ENCODE data around the gene HMG20A.
A peak's percentile ranks its signal among the peaks of the same experiment; 100 is the strongest.

The HMG20A gene

DNA sequence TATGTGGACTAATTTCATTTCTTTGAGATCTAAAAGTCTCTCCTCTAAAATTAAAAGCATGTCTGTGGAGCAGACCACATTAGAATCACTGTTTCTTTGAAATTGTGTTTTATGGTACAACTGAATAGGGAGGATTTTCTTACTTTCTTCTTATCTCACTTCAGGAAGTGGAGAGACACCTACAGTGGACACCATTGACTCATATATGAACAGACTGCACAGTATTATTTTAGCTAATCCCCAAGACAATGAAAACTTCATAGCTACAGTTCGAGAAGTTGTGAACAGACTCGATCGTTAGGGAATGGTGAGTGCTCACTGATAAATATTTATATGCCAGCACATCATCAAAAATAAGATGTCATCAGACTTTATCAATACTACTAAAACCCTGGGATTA is 58.3 kb downstream of the HMG20A start:
- no peak for DNase-seq

- DNase-seq = no peak
Measured at GRCh38 chr15:77480859-77481633, 60.4 kb downstream of the HMG20A start.

- peak; percentile 50 for DNase-seq
Measured at GRCh38 chr15:77481670-77482069, 61.0 kb downstream of the HMG20A start.

DNA sequence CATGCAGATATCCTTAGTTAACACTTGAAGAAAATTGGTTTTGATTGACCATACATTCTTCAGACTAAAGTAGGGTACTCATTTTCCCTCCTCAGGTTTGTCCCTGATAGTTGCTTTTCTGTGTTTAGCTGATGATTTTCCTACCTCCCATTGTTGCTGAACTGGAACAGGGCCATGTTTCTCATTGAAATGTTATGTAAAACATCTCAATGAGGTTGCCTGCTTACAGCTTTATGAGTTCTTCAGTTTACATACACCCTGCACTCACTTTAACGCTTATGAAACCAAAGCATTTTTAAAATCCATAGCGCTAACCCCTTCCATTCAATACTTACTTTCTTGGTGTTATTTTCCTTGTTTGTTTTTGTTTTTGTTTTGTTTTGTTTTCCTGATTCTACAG is 61.9 kb downstream of the HMG20A start:
- DNase-seq = peak; percentile 85

GRCh38 chr15:77483425-77484140 is 62.9 kb downstream of the HMG20A start:
- peak; percentile 62 for DNase-seq

DNA sequence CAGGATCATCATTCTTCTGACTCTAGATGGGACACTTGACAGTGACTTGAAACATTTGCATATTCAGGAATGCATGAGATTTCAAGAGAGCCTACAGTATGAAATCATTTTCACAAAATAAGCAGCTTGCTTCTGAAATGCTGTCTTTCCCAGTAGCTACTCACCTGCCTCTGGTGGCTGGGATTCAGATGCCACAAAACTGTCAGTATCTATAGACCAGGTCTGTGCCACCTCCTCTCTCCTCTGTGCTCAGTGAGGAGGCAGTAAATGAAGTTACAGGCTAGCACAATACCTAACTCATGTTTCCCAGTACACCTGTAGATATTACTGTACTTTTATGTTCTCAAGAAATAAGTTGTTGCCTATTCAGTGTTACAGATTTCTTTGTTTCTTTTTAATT is 64.3 kb downstream of the HMG20A start:
- no peak for DNase-seq

DNA sequence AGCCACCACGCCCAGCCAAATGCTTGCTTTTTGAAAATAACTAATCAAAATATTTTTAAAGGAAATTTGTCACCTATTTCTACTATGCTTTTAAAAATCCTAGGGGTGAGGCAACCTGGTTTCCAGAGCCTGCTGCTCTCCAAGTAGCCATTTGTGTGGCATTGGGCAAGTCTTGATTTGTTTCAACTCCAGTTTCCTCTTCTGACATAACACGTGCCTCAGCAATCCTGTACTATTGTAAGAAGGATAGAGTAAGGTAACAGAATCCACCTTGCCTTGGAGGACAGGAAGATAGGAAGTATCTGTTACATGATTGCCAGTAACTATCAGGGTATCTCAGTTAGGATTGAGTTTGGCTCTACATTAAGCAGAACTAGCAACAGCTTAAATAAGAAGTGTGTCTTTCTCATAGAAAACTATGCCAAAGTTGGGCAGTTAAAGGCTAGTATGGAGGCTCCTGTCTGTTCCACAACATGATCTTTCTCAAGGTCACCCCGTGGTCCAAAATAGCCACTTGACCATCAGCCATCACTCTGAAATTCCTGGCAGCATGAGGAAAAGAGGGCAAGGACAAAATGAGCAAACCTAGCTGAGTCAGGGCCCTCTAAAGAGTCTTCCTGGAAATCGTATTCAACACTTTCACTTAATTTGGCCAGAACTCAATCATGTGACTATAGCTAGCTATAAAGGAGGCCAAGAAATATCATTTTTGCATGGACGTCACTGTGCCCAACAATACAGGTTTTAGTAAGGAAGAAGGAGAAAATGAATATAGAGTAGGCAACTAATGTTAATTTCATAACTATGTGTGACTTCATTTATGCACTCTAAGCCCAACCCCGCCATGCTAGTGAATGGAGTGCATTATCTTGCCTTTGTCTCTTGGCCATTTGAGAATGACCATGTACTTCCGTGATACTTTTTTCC is 66.1 kb downstream of the HMG20A start:
- no peak for DNase-seq

DNA sequence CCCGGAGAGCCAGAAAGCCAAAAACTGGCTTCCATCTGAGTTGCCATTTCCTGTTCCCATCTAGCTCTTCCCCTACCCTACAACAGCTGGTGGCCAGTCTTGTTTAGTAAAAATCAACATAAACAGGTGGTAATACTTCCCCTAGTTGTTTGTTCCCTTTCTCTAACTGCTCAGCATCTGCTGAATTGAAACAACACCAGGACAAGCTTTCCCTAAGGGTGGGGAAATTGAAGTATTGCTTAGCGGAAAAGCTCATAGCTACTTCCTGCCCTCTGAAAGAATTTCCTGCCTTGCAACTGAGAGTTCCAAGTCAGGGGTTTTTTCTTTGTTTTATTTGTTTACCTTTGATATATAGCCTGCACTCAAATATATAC is 66.8 kb downstream of the HMG20A start:
- no peak for DNase-seq

DNA sequence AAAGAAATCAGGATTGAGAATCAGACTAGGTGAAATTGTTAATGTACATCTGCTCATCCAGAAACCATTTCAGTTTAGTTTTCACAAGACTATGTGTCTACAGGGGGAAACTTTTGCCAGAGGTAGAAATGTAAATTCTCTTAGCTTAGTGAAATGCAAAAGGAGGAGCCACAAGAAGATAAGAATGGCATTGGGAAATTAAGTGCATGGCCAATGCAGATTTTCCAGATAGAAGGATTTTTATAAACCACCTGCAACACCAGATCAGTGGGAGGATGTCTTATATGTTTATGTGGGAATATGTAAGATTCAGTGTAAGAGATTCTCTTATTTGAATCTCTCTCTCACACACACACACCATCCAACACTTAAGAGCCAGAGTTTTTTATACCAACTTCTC is 67.2 kb downstream of the HMG20A start:
- DNase-seq = no peak

DNA sequence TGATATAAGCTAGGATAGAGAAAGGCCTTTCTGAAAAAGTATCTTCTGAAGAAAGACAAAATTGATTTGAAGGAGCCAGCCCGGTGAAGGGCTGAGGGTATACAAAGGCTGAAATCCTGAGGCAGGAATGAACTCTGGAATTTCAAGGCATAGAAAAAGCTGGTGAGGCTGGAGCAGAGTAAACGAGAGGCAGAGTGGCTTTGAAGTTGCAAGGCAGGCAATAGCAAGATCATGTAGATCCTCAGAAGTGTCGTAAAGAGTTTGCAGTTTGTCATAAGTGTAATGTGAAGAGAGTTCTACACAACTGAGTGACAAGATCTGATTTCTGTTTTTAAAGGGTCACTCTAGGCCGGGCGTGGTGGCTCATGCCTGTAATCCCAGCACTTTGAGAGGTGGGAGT is 69.0 kb downstream of the HMG20A start:
- DNase-seq = no peak

GRCh38 chr15:77493324-77493907 is 72.7 kb downstream of the HMG20A start:
- peak; percentile 72 for DNase-seq

DNA sequence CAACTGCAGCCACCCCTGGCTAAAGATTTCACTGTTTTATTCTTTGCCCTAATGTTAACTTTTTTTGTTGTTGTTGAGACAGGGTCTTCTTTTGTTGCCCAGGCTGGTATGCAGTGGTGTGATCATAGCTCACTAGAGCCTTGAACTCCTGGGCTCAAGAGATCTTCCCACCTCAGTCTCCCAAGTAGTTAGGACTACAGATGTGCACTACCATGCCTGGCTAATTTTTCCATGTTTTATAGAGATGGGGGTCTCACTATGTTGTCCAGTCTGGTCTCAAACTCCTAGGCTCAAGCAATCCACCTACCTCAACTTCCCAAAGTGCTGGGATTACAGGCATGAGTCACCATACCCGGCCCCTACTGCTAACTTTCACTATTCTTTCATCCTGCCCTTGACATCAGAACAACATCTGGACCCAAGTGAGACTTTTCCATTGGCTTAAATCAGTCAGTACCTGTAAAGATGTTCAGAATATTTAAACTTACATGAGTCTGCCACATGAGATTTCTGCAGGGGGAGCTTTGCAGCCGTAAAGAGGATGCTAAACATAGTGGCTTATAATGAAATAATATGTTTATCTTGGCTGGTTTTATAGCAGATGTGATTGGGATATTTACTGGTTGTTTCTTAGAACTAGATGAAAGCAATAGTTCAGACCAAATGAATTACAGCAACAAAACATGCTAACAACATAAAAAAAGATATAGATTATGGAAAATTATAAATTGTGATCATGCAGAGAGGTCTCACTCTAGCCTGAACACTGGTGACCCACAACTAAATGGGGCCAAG is 73.6 kb downstream of the HMG20A start:
- DNase-seq = no peak

- DNase-seq = no peak
Measured at GRCh38 chr15:77494964-77495363, 74.3 kb downstream of the HMG20A start.

- peak; percentile 84 for DNase-seq
Measured at GRCh38 chr15:77495838-77496596, 75.3 kb downstream of the HMG20A start.

DNA sequence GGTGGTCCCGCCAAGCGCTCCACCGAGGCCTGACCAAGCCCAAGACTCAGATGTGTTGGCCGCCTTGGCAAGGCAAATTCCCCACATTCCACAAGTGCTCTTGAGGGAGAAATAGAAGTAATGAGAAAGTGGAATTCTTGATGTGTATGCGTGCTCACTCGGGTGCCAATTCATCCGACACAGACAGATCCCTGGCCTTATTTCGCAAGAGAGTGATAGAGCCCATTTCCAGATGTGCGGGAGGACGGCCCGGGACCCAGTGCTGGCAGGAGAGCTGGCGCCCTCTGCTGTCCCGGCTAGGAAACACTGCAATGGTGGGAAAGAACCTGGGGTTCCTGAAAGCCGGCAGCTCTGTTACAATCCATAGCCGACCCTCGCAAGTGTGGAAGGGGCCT is 76.0 kb downstream of the HMG20A start:
- peak; percentile 97 for DNase-seq

DNA sequence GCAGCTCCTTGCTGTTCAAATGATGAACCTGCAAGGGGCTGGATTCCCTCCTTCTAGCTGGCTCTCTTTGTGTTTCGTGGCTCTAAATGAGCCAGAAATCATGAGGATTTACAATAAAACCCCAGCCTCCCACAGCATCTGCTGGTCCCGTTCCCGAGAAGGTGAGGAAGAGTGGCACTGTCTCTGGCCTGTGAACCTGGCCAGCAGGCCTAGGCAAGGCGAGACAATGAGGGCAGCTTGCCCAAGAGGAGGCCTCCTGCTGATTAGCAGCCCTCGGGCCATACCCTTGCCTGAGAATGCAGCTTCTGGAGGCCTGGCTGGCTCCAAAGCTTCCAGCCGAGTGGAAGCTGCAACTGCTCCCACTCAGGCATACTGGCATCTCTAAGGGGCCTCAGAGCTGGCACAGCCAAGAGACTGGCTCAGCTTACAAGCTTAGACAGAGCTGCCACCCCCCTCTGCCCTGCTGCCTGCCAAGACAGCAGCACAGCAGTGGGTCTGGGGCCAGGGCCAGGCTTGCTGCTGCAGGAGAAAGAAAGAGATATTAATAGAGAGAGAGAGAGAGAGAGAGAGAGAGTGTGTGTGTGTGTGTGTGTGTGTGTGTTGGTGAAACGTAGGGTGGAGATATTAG is 76.5 kb downstream of the HMG20A start:
- peak; percentile 62 for DNase-seq

DNA sequence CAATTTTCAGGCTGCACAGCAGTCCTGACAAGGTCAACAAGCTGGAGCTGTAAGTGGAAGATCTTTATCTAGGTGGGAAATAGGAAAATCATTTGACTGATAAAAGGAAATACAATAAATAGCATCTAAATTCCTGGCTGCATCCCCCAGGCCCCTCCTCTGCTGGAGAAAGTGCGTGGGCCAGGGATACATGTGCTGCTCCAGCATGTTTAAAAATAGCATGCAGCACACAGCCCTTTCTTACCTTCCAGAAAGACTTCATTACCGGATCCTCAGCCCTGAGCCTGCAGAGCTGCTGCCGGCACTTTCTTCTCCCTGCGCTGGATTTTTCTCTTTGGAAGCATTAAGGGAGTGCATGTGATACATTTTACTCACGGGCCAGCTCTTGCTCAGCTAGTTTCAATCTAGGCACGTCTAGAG is 77.3 kb downstream of the HMG20A start:
- DNase-seq = no peak

- no peak for DNase-seq
Measured at GRCh38 chr15:77499087-77499760, 78.5 kb downstream of the HMG20A start.

DNA sequence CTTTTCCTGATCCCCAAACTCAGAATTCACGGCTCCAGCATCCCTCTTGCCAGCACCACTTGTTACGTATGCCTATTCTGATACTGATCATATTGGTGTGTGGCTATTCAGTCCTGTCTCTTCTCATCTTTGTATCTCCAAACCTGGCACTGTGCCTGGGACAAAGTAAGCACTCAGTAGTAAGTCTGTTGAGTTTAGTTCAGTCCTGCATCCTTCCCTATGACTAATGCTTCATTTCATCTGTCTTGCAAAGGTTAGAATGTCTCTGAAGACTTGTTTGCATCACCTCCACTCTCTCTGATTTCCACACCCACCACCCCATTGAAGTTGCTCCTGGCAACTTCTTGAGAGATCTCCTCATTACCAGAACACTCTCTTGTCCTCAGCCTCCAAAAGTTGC is 80.3 kb downstream of the HMG20A start:
- no peak for DNase-seq
